IgD-negative memory B cell (primary cell): Measurements from ENCODE around the gene NOS1AP. TPM values are rescaled to one million over a fixed set of nuclear protein-coding genes. Genes with fewer than 3 reads are reported as not detected.

Experiments
- H3K27ac Mint-ChIP-seq, 3 donors: one replicate each; pipeline ENCODE4 v1.8.0; 2020 to 2022; ENCODE audit warnings: mild to moderate bottlenecking in 3 of 3, mixed read lengths in 3 of 3, moderate library complexity in 1 of 3
- H3K27me3 Mint-ChIP-seq: one replicate; pipeline ENCODE4 v1.8.0; 2021; ENCODE audit warnings: mixed read lengths
- H3K36me3 Mint-ChIP-seq: one replicate; pipeline ENCODE4 v1.8.0; 2020; ENCODE audit warnings: mild to moderate bottlenecking, mixed read lengths
- H3K4me1 Mint-ChIP-seq, 3 donors: one replicate each; pipeline ENCODE4 v1.8.0; 2020 to 2022; ENCODE audit warnings: mixed read lengths in 3 of 3, mild to moderate bottlenecking in 1 of 3
- H3K4me3 Mint-ChIP-seq, 4 donors: one replicate each; pipeline ENCODE4 v1.8.0; 2020 to 2022; ENCODE audit warnings: mild to moderate bottlenecking in 4 of 4, mixed read lengths in 4 of 4, moderate library complexity in 3 of 4
- H3K9me3 Mint-ChIP-seq, 3 donors: one replicate each; pipeline ENCODE4 v1.8.0; 2020 to 2021; ENCODE audit warnings: mixed read lengths in 3 of 3, mild to moderate bottlenecking in 1 of 3
- polyA plus RNA-seq: library from polyadenylated mRNA; unstranded; fragments of 300-500 nt; fragmentation: Illumina TruSeq; gene quantifications from one replicate; pipeline ENCODE4 v1.2.3, GENCODE V29; 2021

The NOS1AP gene
- polyA plus RNA-seq, 1 donor from 2014 or later: not detected

DNA sequence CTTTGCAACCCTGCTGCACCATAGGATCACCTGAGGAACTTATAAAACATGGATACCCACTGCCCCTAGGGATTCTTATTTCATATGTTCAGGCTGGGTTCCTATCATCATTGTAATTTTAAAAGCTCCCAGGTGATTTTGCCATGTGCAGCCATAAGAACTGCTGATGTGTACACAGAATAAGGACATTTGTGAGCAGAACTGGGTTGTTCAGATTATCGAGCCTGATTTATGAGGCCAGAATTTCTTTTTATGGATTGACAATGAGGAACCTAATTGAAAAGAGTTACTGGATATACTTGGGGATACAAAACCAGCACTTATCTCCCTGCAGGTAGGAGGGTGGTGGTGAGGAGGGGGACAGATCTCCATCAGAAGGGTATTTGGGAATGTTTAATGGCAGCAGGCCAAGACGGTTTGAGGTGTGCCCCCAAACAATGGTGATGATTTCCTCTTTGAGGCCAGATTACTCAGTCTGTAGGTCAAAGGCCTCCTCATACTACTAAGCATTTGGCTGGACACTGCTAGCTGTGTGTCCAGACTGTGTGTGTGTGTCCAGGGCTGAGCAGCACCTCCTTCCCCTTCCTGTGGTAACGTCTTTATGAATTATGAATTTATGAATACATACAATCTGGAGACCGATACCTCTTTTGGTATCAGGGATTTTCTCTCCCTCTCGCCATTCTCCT, 18.9 kb downstream of the NOS1AP start:
- H3K36me3 Mint-ChIP-seq: no peaks in the 10 kb centered on the region
- H3K4me3 Mint-ChIP-seq: no peak overlapping the region
- H3K9me3 Mint-ChIP-seq: peaks cover 0 to 12% (median 8%) of the 10 kb centered on the region in 3 donors
- no peaks in the 10 kb centered on the region for H3K4me1 Mint-ChIP-seq
- H3K27me3 Mint-ChIP-seq: peaks cover 12% of the 10 kb centered on the region
- no peak overlapping the region for H3K27ac Mint-ChIP-seq

DNA sequence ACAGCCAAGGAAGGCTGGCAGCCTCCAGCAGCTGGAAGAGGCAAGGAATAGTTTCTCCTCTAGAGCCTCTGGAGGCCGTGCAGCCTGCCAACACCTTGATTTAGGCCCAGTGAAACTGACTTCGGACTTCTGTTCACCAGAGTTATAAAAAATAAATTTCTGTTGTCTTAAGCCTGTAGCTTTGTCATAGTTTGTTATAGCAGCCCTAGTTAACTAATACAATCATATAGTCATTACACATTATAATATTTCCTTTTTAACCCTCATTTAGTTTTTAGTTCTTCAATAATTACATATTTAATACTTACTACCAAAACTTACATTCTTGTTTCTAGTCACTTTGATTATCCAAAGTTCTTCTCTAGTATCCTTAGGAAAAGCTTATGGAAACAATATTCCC, 20.3 kb downstream of the NOS1AP start:
- Mint-ChIP-seq H3K36me3 (no peaks in the 10 kb centered on the region), H3K4me3 (no peak overlapping the region), H3K4me1 (no peaks in the 10 kb centered on the region), H3K27ac (no peak overlapping the region), H3K27me3 (peaks cover 8% of the 10 kb centered on the region), H3K9me3 (peaks cover 0 to 8% (median 4%) of the 10 kb centered on the region in 3 donors)

DNA sequence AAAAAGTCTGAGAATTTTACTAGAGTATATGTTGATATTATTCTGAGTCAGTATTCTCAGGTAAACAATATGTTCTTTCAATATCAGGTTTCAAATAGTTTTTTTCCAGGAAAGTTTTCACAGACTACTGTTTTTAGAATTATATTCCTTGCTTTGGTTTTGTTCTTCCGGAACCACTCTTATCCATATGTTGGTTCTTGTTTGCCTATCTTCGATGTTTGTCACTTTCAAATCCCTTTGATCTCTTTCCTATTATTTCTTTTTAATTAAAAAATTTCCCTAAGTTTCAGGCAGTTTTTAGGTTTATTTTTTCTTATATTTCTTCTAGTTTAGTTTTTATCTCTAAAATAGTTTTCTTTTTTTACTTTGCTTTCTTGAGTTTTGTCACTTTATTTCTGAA, 20.9 kb downstream of the NOS1AP start:
- H3K9me3 Mint-ChIP-seq: peaks cover 0 to 8% (median 4%) of the 10 kb centered on the region in 3 donors
- H3K4me1 Mint-ChIP-seq: no peaks in the 10 kb centered on the region
- H3K4me3 Mint-ChIP-seq: no peak overlapping the region
- peaks cover 8% of the 10 kb centered on the region for H3K27me3 Mint-ChIP-seq
- no peaks in the 10 kb centered on the region for H3K36me3 Mint-ChIP-seq
- no peak overlapping the region for H3K27ac Mint-ChIP-seq

DNA sequence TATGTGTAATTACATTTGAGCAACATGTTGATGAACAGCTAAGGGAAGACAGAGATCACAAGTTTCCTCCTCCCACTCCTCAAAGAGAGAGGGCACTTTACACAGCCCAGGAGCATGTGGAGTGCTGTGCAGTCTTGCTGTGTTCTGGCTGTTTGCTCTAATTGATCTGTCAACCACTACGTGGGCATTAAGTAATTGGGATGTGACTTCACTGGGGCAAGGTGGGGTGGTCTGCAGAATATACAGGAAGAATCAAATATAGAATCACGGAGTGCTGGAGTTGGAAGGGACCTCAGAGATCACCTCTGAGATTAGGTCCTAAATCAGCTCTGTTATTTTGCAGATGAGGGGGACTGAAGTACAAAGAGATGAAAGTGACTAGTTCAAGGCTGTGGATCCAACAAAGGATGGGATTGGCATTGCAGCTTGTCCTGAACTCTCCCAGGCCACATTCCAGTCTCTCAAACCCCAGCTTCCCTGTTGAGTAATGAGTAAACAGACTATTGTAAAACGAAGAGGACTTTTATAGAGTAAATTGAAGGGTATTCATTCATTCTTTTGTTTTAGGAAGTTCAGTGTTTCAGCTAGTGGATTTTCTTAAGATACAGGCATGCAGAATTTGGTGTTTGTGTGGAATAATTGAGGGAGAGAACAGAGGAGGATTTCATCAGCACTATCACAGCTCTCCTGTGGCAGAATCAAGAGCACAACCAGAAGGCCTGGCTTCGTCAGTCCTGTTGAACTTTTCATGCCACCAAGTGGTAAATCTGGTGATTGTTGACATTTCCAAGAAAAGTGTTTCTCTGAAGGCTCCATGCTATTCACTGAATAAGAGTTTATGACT, 22.4 kb downstream of the NOS1AP start:
- H3K9me3 Mint-ChIP-seq: peaks cover under 1 to 8% (median 4%) of the 10 kb centered on the region in 3 donors
- no peak overlapping the region for H3K27ac Mint-ChIP-seq
- H3K36me3 Mint-ChIP-seq: no peaks in the 10 kb centered on the region

DNA sequence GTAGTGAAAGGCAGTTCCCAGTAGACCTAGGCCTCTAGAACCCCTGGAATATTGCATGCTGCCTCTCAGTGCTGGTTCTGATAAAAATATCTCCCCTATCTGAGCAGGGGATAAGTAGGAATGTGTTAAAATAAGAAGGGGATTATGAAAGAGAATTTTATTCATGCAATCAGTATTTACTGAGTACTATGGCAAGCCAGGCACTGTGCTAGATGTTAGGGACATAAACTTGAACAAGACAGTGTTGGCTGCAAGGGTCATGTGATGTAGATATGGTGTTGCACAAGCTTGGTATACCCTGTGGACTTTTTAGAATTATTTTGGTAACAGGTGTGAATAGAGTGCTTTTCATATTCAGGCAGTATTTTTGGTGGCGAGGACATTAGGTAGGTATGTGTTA, 23.6 kb downstream of the NOS1AP start:
- H3K27me3 Mint-ChIP-seq: peaks cover 4% of the 10 kb centered on the region
- no peak overlapping the region for H3K4me3 Mint-ChIP-seq
- no peaks in the 10 kb centered on the region for H3K36me3 Mint-ChIP-seq
- H3K9me3 Mint-ChIP-seq: peaks cover 3 to 8% (median 4%) of the 10 kb centered on the region in 3 donors
- H3K27ac Mint-ChIP-seq: no peak overlapping the region
- H3K4me1 Mint-ChIP-seq: no peaks in the 10 kb centered on the region

More for the DNA sequence above, 22.4 kb downstream of the NOS1AP start:
- Mint-ChIP-seq H3K4me3 (no peak overlapping the region), H3K4me1 (no peaks in the 10 kb centered on the region), H3K27me3 (peaks cover 7% of the 10 kb centered on the region)

DNA sequence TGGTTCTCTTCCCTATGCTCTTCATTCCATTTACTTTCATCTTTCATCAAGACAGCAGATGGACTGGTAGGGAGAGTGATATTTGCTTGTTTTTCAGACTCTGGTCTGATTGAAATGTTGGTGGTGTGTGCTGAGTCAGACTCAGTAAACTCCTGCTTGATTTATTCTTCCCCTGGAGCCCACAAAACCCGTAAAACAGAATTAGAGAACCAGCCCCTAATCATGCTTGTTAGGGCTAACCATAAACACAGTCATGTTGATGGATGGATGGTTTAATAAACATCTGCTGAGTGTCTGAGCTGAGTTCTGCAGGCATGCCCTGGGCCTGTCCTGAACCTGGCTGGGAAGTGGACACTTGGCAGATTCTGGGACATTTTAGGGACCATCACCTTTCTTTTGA, 24.8 kb downstream of the NOS1AP start:
- H3K4me3 Mint-ChIP-seq: no peak overlapping the region
- peaks cover 4% of the 10 kb centered on the region for H3K27me3 Mint-ChIP-seq
- H3K36me3 Mint-ChIP-seq: no peaks in the 10 kb centered on the region
- H3K9me3 Mint-ChIP-seq: peaks cover 3 to 8% (median 3%) of the 10 kb centered on the region in 3 donors
- H3K27ac Mint-ChIP-seq: no peak overlapping the region
- H3K4me1 Mint-ChIP-seq: no peaks in the 10 kb centered on the region

DNA sequence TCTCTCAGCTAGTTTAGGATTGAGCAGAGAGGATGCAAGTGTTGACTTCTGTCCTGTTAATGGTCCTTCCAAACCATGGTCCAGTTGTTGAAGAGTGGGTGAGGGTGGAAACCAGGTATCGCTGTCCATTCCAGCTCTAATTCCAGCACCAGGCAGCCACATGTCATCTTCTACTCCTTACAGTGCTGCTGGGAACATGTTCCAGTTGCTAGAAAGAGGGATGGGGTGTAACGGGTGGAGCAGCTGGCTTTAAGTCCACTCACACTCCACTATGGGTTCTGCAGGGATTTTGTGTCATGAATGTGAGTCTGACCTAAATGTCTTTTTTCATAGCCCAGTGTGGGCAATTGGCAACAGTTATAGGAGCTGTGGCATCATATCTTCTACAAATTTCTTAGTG, 25.2 kb downstream of the NOS1AP start:
- Mint-ChIP-seq H3K4me3 (no peak overlapping the region), H3K9me3 (peaks cover 0 to 4% (median 3%) of the 10 kb centered on the region in 3 donors), H3K4me1 (no peaks in the 10 kb centered on the region), H3K36me3 (no peaks in the 10 kb centered on the region), H3K27me3 (peaks cover 4% of the 10 kb centered on the region), H3K27ac (no peak overlapping the region)

DNA sequence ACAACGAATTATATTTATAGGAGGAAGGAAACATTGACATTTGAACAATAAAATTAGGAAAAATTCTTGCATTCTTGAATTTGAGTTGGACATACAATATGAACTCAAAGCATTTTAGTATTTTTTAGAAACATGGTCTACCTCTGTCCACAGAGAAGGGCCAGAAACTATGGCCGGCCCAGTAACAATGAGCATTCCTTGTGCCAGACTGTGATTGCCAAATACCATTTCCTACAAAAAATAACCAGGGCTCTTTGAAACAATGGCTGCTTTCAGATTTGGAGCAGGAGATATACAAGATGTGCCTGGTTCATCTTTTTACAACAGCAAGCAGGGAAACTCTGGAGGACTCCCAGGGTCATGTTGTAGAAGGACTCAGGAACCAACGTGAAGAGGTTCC, 38.4 kb downstream of the NOS1AP start:
- H3K36me3 Mint-ChIP-seq: no peaks in the 10 kb centered on the region
- no peak overlapping the region for H3K27ac Mint-ChIP-seq
- H3K4me1 Mint-ChIP-seq: no peaks in the 10 kb centered on the region
- H3K4me3 Mint-ChIP-seq: no peak overlapping the region
- H3K27me3 Mint-ChIP-seq: peaks cover 23% of the 10 kb centered on the region
- H3K9me3 Mint-ChIP-seq: peaks cover 11 to 16% (median 12%) of the 10 kb centered on the region in 3 donors

DNA sequence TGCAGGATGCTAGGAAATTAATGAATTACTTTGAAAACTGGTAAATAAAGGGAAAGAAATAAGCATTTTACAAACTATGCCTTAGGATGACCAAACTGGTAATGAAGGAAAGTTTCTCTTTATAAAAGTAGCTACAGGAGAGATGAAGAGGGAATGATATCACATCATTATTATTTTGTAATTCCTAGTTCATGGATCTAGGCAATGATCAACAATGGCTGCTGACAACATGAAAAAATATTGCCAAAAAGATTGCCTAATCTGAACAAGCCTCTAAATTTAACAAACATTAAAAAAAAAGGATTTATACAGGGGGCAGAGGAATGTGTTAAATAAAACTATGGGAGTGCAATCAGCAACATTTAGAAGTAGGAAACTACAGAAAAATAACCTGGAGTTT, 38.9 kb downstream of the NOS1AP start:
- Mint-ChIP-seq H3K36me3 (no peaks in the 10 kb centered on the region), H3K4me1 (peaks cover 0 to 1% (median 0%) of the 10 kb centered on the region in 3 donors), H3K4me3 (no peak overlapping the region), H3K9me3 (peaks cover 7 to 16% (median 10%) of the 10 kb centered on the region in 3 donors), H3K27ac (no peak overlapping the region), H3K27me3 (peaks cover 23% of the 10 kb centered on the region)

DNA sequence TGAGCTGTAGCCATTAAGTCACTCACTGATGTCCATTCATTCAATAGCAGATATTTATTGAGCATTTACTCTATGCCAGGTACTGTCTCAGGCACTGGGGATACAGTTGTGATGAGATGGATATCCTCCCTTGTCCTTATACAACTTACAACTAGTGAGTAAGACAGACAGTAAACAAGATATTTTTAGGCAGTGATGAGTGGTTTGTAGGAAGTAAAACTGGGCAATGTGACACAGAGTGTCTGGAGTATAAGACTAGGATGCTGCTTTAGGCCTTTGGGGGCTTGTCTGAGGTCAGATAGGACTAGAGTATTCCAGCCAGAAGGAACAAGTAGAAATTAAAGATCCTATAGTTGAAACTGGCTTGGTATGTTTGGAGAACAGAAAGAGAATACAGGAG, 41.4 kb downstream of the NOS1AP start:
- Mint-ChIP-seq H3K36me3 (no peaks in the 10 kb centered on the region), H3K9me3 (peaks cover 4 to 16% (median 7%) of the 10 kb centered on the region in 3 donors), H3K4me3 (no peak overlapping the region), H3K27me3 (peaks cover 15% of the 10 kb centered on the region), H3K4me1 (peaks cover 0 to 1% (median 0%) of the 10 kb centered on the region in 3 donors), H3K27ac (no peak overlapping the region)

DNA sequence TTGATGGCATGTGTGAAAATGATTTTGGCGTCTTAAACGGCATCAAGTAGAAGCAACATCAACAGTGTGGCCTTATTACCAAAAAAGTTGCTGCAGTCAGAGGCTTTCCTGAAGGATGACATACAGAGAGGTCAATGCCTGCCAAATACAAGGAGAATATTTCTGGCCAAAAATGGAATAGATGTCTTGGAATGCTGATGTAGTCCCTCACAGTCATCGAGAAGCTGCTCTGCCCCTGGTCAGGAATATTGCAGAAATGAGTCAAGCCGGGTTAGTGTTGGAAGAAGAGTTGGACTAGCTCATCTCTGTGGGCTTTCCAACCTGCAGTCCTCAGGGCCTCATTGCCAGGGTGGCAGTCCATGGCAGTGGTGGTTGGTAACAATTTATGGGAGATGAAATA, 42.1 kb downstream of the NOS1AP start:
- Mint-ChIP-seq H3K27ac (no peak overlapping the region), H3K36me3 (no peaks in the 10 kb centered on the region), H3K4me1 (peaks cover 0 to 1% (median 0%) of the 10 kb centered on the region in 3 donors), H3K9me3 (peaks cover 4 to 16% (median 5%) of the 10 kb centered on the region in 3 donors), H3K4me3 (no peak overlapping the region), H3K27me3 (peaks cover 8% of the 10 kb centered on the region)

DNA sequence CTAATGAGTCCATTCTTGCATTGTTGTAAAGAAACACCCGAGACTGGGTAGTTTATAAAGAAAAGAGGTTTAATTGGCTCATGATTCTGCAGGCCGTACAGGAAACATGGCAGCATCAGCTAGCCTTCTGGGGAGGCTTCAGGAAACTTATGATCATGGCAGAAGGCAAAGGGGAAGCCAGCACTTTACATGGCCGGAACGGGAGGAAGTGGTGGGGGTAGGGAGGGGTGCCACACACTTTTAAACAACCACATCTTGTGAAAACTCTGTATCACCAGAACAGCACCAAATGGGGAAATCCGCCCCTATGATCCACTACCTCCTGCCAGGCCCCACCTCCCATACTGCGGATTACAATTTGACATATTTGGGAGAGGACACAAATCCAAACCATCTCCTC, 43.9 kb downstream of the NOS1AP start:
- Mint-ChIP-seq H3K27me3 (peaks cover 5% of the 10 kb centered on the region), H3K4me1 (peaks cover 0 to 1% (median 0%) of the 10 kb centered on the region in 3 donors), H3K36me3 (no peaks in the 10 kb centered on the region), H3K4me3 (no peak overlapping the region), H3K9me3 (peaks cover 2 to 12% (median 5%) of the 10 kb centered on the region in 3 donors), H3K27ac (no peak overlapping the region)

DNA sequence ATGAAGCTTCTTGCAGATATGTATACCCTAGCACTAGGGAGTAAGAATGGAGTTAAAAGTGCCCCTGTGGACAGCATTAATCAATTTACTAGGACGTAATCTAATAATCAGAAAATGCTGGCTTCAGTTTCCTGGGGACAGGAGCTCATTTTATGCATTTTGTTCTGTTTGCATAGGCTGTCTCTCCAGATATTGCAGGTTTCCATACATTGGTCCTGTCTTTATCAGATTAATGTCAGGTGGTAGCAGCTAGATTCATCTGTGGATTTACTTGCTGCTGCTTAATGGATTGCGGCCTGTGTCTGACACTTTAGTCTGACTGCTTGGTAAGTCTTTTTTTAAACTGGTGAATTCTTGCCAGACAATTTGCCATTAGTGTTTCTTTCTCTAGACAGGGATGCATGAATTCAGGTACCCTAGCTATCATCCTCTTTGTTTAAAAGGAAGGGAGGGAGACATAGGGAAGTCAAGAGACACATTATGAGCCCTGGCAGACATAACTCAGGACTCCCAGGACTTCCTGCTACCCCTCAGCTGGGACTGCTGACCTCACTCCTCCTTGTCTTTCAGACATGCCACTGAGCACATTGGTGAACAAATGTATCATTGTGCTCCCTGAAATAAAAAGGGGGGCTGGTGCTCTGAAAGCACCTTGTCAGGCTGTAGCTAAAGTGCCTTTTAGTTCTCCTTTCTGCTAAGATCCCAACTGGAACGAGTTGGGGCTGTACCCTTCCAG, 47.7 kb downstream of the NOS1AP start:
- Mint-ChIP-seq H3K36me3 (no peaks in the 10 kb centered on the region), H3K4me3 (no peak overlapping the region), H3K27me3 (peaks cover 2% of the 10 kb centered on the region), H3K27ac (no peak overlapping the region), H3K9me3 (no peaks in the 10 kb centered on the region), H3K4me1 (peaks cover 0 to 1% (median 0%) of the 10 kb centered on the region in 3 donors)

DNA sequence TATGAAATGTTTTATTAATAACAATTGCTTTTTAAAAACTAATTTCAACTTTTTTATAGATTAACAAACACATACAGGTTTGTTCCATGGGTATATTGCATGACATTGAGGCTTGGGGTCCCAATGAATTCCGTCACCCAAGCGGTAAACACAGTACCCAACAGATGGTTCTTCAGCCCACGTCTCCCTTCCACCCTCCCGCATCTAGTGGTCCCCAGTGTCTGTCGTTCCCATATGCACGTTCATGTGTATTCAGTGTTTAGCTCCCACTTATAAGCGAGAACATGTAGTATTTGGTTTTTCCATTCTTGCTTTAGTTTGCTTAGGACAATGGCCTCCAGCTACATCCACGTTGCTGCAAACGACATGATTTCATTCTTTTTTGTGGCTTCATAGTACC, 48.6 kb downstream of the NOS1AP start:
- Mint-ChIP-seq H3K27ac (no peak overlapping the region), H3K4me1 (peaks cover 0 to 1% (median 0%) of the 10 kb centered on the region in 3 donors), H3K27me3 (no peaks in the 10 kb centered on the region), H3K36me3 (no peaks in the 10 kb centered on the region), H3K9me3 (no peaks in the 10 kb centered on the region), H3K4me3 (no peak overlapping the region)
